Glutamatergic neuron (in vitro differentiated cells): ENCODE measurements around the gene SMCO2. TPM values are rescaled to one million over a fixed set of nuclear protein-coding genes. Genes with fewer than 3 reads are reported as not detected.

ENCODE experiments used
- DNase-seq: peaks from one replicate; pipeline ENCODE4 v3.0.0; 2022
- H3K27ac Mint-ChIP-seq: one replicate; pipeline ENCODE4 v1.8.0; 2020; ENCODE audit warnings: mild to moderate bottlenecking, mixed read lengths, inconsistent platforms; ENCODE audit not compliant: unreplicated experiment
- H3K27me3 Mint-ChIP-seq: one replicate; pipeline ENCODE4 v1.8.0; 2020; ENCODE audit warnings: mild to moderate bottlenecking, moderate library complexity, mixed read lengths, inconsistent platforms; ENCODE audit not compliant: unreplicated experiment
- H3K36me3 Mint-ChIP-seq: one replicate; pipeline ENCODE4 v1.8.0; 2020; ENCODE audit warnings: mild to moderate bottlenecking, mixed read lengths, inconsistent platforms; ENCODE audit not compliant: unreplicated experiment
- H3K4me1 Mint-ChIP-seq: one replicate; pipeline ENCODE4 v1.8.0; 2020; ENCODE audit warnings: mild to moderate bottlenecking, low read depth, mixed read lengths, inconsistent platforms; ENCODE audit not compliant: unreplicated experiment
- H3K4me3 Mint-ChIP-seq: one replicate; pipeline ENCODE4 v1.8.0; 2020; ENCODE audit warnings: mild to moderate bottlenecking, mixed read lengths, inconsistent platforms; ENCODE audit not compliant: unreplicated experiment
- H3K9me3 Mint-ChIP-seq: one replicate; pipeline ENCODE4 v1.8.0; 2020; ENCODE audit warnings: mild to moderate bottlenecking, moderate library complexity, mixed read lengths, inconsistent platforms; ENCODE audit not compliant: unreplicated experiment
- CTCF ChIP-seq: fragments of 200-600 bp; sonication (generic); IDR thresholded peaks from one replicate; pipeline ENCODE4 v1.5.0; 2021; ENCODE audit not compliant: partially characterized antibody, unreplicated experiment
- total RNA-seq: library from RNA; stranded (reverse); fragmentation: NEBNext Ultra II Directional; extraction: Animal tissue kit (Norgen Biotek cat#: 25700); gene quantifications from one replicate; pipeline ENCODE4 v1.2.1, GENCODE V29; 2021; ENCODE audit not compliant: unreplicated experiment

The SMCO2 gene
- total RNA-seq, 1 donor from 2014 or later: not detected

DNA sequence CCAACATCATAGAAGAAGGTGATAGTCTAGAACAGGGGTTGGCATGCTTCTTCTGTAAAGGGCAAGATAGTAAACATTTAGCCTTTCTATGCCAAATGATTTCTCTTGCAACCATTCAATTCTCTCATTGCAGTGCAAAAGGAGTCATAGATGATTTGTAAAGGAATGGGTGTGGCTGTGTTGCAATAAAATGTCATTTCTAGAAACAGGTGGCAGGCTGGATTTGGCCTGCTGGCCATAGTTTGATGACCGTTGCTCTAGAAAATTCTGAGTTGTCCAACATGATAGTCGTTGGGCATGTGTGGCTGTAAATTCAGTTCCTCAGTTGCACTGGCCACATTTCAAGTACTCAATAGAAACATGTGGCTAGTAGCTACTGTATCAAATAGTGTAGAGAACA, 21.7 kb downstream of the SMCO2 start:
- H3K4me1 Mint-ChIP-seq: peaks cover 7% of the 10 kb centered on the region
- H3K27me3 Mint-ChIP-seq: no peaks in the 10 kb centered on the region
- H3K27ac Mint-ChIP-seq: no peak overlapping the region
- peaks cover 4% of the 10 kb centered on the region for H3K36me3 Mint-ChIP-seq
- no peak overlapping the region for H3K4me3 Mint-ChIP-seq
- no peak for TF ChIP-seq CTCF
- DNase-seq: no peak
- peaks cover 7% of the 10 kb centered on the region for H3K9me3 Mint-ChIP-seq

GRCh38 chr12:27469176-27469736, 22.7 kb downstream of the SMCO2 start:
- Mint-ChIP-seq H3K9me3 (peaks cover 4% of the 10 kb centered on the region), H3K4me1 (no peaks in the 10 kb centered on the region), H3K27me3 (no peaks in the 10 kb centered on the region), H3K4me3 (no peak overlapping the region), H3K27ac (no peak overlapping the region), H3K36me3 (peaks cover 4% of the 10 kb centered on the region)
- no peak for TF ChIP-seq CTCF
- no peak for DNase-seq

GRCh38 chr12:27472604-27473003, 26.1 kb downstream of the SMCO2 start:
- Mint-ChIP-seq H3K4me3 (no peak overlapping the region), H3K4me1 (no peaks in the 10 kb centered on the region), H3K27ac (no peak overlapping the region), H3K36me3 (peaks cover 18% of the 10 kb centered on the region), H3K9me3 (peaks cover 8% of the 10 kb centered on the region), H3K27me3 (no peaks in the 10 kb centered on the region)
- no peak for DNase-seq
- no peak for TF ChIP-seq CTCF

DNA sequence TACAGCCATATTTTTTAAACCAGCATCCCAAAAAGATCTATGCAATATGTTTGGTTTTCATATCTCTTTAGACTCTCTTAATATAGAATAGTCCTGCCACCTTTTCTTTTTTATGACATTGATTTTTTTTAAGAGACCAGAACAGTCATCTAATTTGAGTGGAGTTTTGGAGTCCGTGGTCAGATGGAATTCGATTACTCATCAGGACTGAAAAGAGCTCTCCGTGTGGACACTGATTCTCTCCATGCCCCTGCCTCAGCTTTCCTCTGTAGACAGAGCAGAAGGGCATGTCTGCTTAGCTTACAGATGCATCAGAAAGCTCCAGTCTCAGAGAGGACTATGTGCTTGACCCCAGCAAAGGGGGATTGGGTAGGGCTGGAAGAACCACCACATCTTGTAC, 27.8 kb downstream of the SMCO2 start:
- DNase-seq: no peak
- Mint-ChIP-seq H3K4me1 (no peaks in the 10 kb centered on the region), H3K9me3 (peaks cover 13% of the 10 kb centered on the region), H3K4me3 (no peak overlapping the region), H3K27ac (no peak overlapping the region), H3K36me3 (peaks cover 26% of the 10 kb centered on the region), H3K27me3 (no peaks in the 10 kb centered on the region)
- TF ChIP-seq CTCF: no peak

DNA sequence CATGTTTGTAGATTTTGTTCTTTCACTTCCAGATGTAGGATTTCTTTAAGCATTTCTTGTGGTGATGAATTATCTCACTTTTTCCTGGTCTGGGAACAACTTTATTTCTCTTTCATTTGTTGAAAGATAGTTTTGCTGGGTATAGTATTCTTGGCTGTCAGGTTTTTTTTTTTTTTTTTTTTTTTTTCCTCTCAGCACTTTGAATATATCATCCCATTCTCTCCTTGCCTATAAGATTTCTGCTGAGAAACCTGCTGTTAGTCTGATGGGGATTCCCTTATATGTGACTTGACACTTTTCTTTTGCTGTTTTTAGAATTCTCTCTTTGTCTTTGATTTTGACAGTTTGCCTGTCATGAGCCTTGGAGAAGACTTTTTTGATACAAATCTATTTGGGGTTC, 30.5 kb downstream of the SMCO2 start:
- TF ChIP-seq CTCF: no peak
- H3K27me3 Mint-ChIP-seq: peaks cover 7% of the 10 kb centered on the region
- no peak overlapping the region for H3K27ac Mint-ChIP-seq
- peaks cover 26% of the 10 kb centered on the region for H3K36me3 Mint-ChIP-seq
- no peak for DNase-seq
- H3K4me3 Mint-ChIP-seq: no peak overlapping the region
- no peaks in the 10 kb centered on the region for H3K4me1 Mint-ChIP-seq
- H3K9me3 Mint-ChIP-seq: peaks cover 13% of the 10 kb centered on the region
